HepG2 (cell line): Measurements from ENCODE around the gene MPV17L2. TPM values are rescaled to one million over a fixed set of nuclear protein-coding genes. Genes with fewer than 3 reads are reported as not detected.
A peak's percentile ranks its signal among the peaks of the same experiment; 100 is the strongest.

Source experiments
- ATAC-seq: fragments of 200-7000 bp; cut with Tn5 transposase; 3 replicates; pipeline ENCODE4 v1.9.1; 2020; ENCODE audit warnings: mild to moderate bottlenecking, moderate library complexity
- Bru-seq: library from RNA; stranded (reverse); fragments of 400-500 nt; gene quantifications from one replicate; lab custom pipeline; 2021; lab: Mats Ljungman, UMichigan
- BruChase-seq, 2 experiments: library from RNA; stranded (reverse); fragments of 400-500 nt; gene quantifications; one replicate each; lab custom pipeline; 2021; lab: Mats Ljungman, UMichigan
- BruUV-seq: library from RNA; stranded (reverse); fragments of 400-500 nt; replicated peaks from 2 replicates; lab custom pipeline; 2021; lab: Mats Ljungman, UMichigan
- CTCF ChIA-PET: fragments of 300-600 bp; formaldehyde crosslinking; extraction: SDS; loops from one replicate; lab custom pipeline; 2021; ENCODE audit warnings: low total read pairs, inconsistent platforms, low intra/inter-chr PET ratio; lab: Yijun Ruan, JAX
- POLR2A ChIA-PET: fragments of 350-600 bp; sonication (Branson Sonifier 250); formaldehyde crosslinking; loops from one replicate; lab custom pipeline; 2020; ENCODE audit warnings: antibody characterized with exemption, inconsistent platforms; lab: Yijun Ruan, JAX
- DNase-seq: peaks from one replicate; pipeline ENCODE4 v3.0.0-alpha.2; 2015; ENCODE audit warnings: low spot score
- FAIRE-seq: peaks from 3 replicates; lab custom pipeline; 2011; peaks lifted over from hg19 to GRCh38; lab: Jason Lieb, UNC
- H2AFZ ChIP-seq: one replicate; pipeline ENCODE4 v1.6.1; 2011; ENCODE audit warnings: low read length, inconsistent platforms
- H3K27ac ChIP-seq: fragments of 300-600 bp; 3 replicates; pipeline ENCODE4 v1.8.0; 2011; ENCODE audit warnings: mixed run types, mild to moderate bottlenecking, mixed read lengths, low read length, inconsistent platforms; ENCODE audit not compliant: insufficient read depth; ENCODE audit errors: extremely low read length
- H3K27me3 ChIP-seq, 2 experiments: fragments of 200-600 bp in 1 of 2; 2 replicates in 1 of 2; 3 replicates in 1 of 2; pipeline versions ENCODE4 v1.6.0 to v1.8.0; 2011; ENCODE audit warnings: low read length in 2 of 2, mild to moderate bottlenecking in 2 of 2, moderate library complexity in 2 of 2, inconsistent platforms in 1 of 2; ENCODE audit not compliant: insufficient read depth in 2 of 2, control insufficient read depth in 1 of 2
- H3K36me3 ChIP-seq, 2 experiments: fragments of 200-600 bp in 1 of 2; replicated peaks in 1 of 2; 2 replicates in 1 of 2; 3 replicates in 1 of 2; pipeline versions ENCODE4 v1.5.1 to v1.8.0; 2011; ENCODE audit warnings: low read length in 2 of 2, inconsistent platforms in 1 of 2; ENCODE audit not compliant: insufficient read depth in 2 of 2, control insufficient read depth in 1 of 2
- H3K4me1 ChIP-seq: 2 replicates; pipeline ENCODE4 v1.5.1; 2012; ENCODE audit warnings: low read length, inconsistent platforms; ENCODE audit not compliant: insufficient read depth
- H3K4me2 ChIP-seq: 2 replicates; pipeline ENCODE4 v1.6.0; 2011; ENCODE audit warnings: low read depth, low read length, inconsistent platforms
- H3K4me3 ChIP-seq, 3 experiments: fragments of 200-600 bp in 1 of 3; sonication (generic), shearing (Covaris generic) in 1 of 3; replicated peaks in 1 of 3; 2 replicates each; pipeline ENCODE4 v1.5.1; 2011 to 2016; ENCODE audit warnings: low read length in 3 of 3, inconsistent platforms in 2 of 3, low read depth in 2 of 3, mild to moderate bottlenecking in 2 of 3, control low read depth in 1 of 3, mixed read lengths in 1 of 3; ENCODE audit not compliant: insufficient read depth in 1 of 3
- H3K79me2 ChIP-seq: one replicate; pipeline ENCODE4 v1.6.1; 2011; ENCODE audit warnings: low read length, inconsistent platforms; ENCODE audit not compliant: insufficient read depth
- H3K9ac ChIP-seq: 2 replicates; pipeline ENCODE4 v1.6.0; 2011; ENCODE audit warnings: mild to moderate bottlenecking, low read depth, low read length, inconsistent platforms; ENCODE audit not compliant: insufficient read depth
- H3K9me3 ChIP-seq: 2 replicates; pipeline ENCODE4 v1.5.1; 2012; ENCODE audit warnings: mild to moderate bottlenecking, low read length
- H4K20me1 ChIP-seq: 2 replicates; pipeline ENCODE4 v1.6.0; 2011; ENCODE audit warnings: inconsistent platforms, mild to moderate bottlenecking, low read length, moderate library complexity; ENCODE audit not compliant: insufficient read depth
- ARNT2 ChIP-seq: sonication (generic); formaldehyde crosslinking; IDR thresholded peaks from 2 replicates; pipeline ENCODE4 v1.8.0; 2022; ENCODE audit warnings: mild to moderate bottlenecking, low read depth, missing genetic modification reagents, moderate library complexity
- CENPBD1 ChIP-seq: sonication (generic); formaldehyde crosslinking; IDR thresholded peaks from 2 replicates; pipeline ENCODE4 v1.8.0; 2022; ENCODE audit warnings: missing genetic modification reagents, low read depth, mild to moderate bottlenecking, borderline replicate concordance
- HES4 ChIP-seq: sonication (generic); formaldehyde crosslinking; IDR thresholded peaks from 2 replicates; pipeline ENCODE4 v1.9.0; 2021; ENCODE audit warnings: mild to moderate bottlenecking, missing genetic modification reagents, borderline replicate concordance
- HNF4G ChIP-seq, 2 experiments: sonication (generic) in 1 of 2; formaldehyde crosslinking in 1 of 2; IDR thresholded peaks; 2 replicates each; pipeline versions ENCODE4 v1.4.0 to v1.6.1; 2011 to 2020; ENCODE audit warnings: borderline replicate concordance in 2 of 2, low read depth in 2 of 2, mild to moderate bottlenecking in 2 of 2, low read length in 1 of 2, missing genetic modification reagents in 1 of 2, moderate library complexity in 1 of 2
- JUNB ChIP-seq: sonication (generic); formaldehyde crosslinking; IDR thresholded peaks from 2 replicates; pipeline ENCODE4 v1.8.0; 2022; ENCODE audit warnings: missing genetic modification reagents, mild to moderate bottlenecking, borderline replicate concordance
- KDM4B ChIP-seq: sonication (generic); formaldehyde crosslinking; IDR thresholded peaks from 2 replicates; pipeline ENCODE4 v1.4.0; 2020; ENCODE audit warnings: missing genetic modification reagents
- MED8 ChIP-seq: sonication (generic); formaldehyde crosslinking; IDR thresholded peaks from 2 replicates; pipeline ENCODE4 v1.8.1; 2023; ENCODE audit warnings: mild to moderate bottlenecking, missing genetic modification reagents; ENCODE audit not compliant: insufficient replicate concordance
- RFX1 ChIP-seq: fragments of 450-650 bp; IDR thresholded peaks from 2 replicates; pipeline ENCODE4 v1.6.1; 2017
- U2AF1 ChIP-seq: fragments of 200-400 bp; formaldehyde crosslinking; optimal IDR thresholded peaks from 2 replicates; pipeline ENCODE3; 2017; ENCODE audit warnings: mild to moderate bottlenecking, low read depth, low read length
- ZBTB7A ChIP-seq: sonication (generic); formaldehyde crosslinking; IDR thresholded peaks from 2 replicates; pipeline ENCODE4 v1.8.0; 2022; ENCODE audit warnings: mild to moderate bottlenecking, missing genetic modification reagents
- ZNF432 ChIP-seq: sonication (generic); formaldehyde crosslinking; IDR thresholded peaks from 2 replicates; pipeline ENCODE4 v1.5.0; 2020; ENCODE audit warnings: missing genetic modification reagents, mild to moderate bottlenecking, borderline replicate concordance
- ZNF496 ChIP-seq: sonication (generic); formaldehyde crosslinking; IDR thresholded peaks from 2 replicates; pipeline ENCODE4 v1.8.1; 2023; ENCODE audit warnings: mild to moderate bottlenecking, moderate library complexity, missing genetic modification reagents; ENCODE audit not compliant: insufficient replicate concordance
- ZNF558 ChIP-seq: sonication (generic); formaldehyde crosslinking; IDR thresholded peaks from 2 replicates; pipeline ENCODE4 v1.9.0; 2022; ENCODE audit warnings: mild to moderate bottlenecking, missing genetic modification reagents, borderline replicate concordance
- ZNF580 ChIP-seq: IDR thresholded peaks from 2 replicates; pipeline ENCODE4 v1.6.1; 2016; ENCODE audit warnings: low read depth, borderline replicate concordance
- ZNF605 ChIP-seq: sonication (generic); formaldehyde crosslinking; IDR thresholded peaks from 2 replicates; pipeline ENCODE4 v1.8.0; 2022; ENCODE audit warnings: mild to moderate bottlenecking, missing genetic modification reagents
- ZNF749 ChIP-seq: sonication (generic); formaldehyde crosslinking; IDR thresholded peaks from 2 replicates; pipeline ENCODE4 v1.8.0; 2022; ENCODE audit warnings: mild to moderate bottlenecking, missing genetic modification reagents, moderate library complexity, borderline replicate concordance
- ZNF761 ChIP-seq: sonication (generic); formaldehyde crosslinking; conservative IDR thresholded peaks from 2 replicates; pipeline ENCODE4 v1.4.0; 2020; ENCODE audit warnings: mild to moderate bottlenecking, missing genetic modification reagents
- WGBS: methylation state at CpG from one replicate; pipeline ENCODE4 v1.1.6; 2017; ENCODE audit warnings: low lambda C conversion rate; 5-methylcytosine and 5-hydroxymethylcytosine counted together
- in situ Hi-C: cut with HindIII; loops from 2 replicates; pipeline ENCODE4 v1.10.0; 2017; ENCODE audit warnings: low pct_unique_long_range_greater_than_20kb; ENCODE audit not compliant: extremely low pct_ligation_motif_present
- intact Hi-C: fragments of 100-400 bp; cut with micrococcal nuclease; formaldehyde crosslinking; loops from one replicate; pipeline ENCODE4 v1.10.0; 2022; ENCODE audit not compliant: unreplicated experiment
- long read RNA-seq, 2 experiments: library from RNA in 1 of 2; library from polyadenylated mRNA in 1 of 2; stranded (forward) in 1 of 2; unstranded in 1 of 2; transcript quantifications; one replicate each; pipeline ENCODE4 v2.0.0, GENCODE V29; 2019 to 2022
- polyA minus RNA-seq, 3 experiments: library from RNA; depleted of rRNA, polyadenylated mRNA; stranded (reverse); fragments of >200 nt; gene quantifications; 2 replicates each; pipeline ENCODE4 v1.2.3, GENCODE V29; 2011; ENCODE audit warnings: low replicate concordance in 1 of 3
- polyA plus RNA-seq, 8 experiments: library from polyadenylated mRNA; depleted of rRNA in 3 of 8; stranded (reverse) in 7 of 8; unstranded in 1 of 8; fragments of >200 nt; fragmentation: Illumina TruSeq in 4 of 8; extraction: Trizol in 4 of 8; gene quantifications; 2 replicates each; pipeline versions ENCODE4 v1.2.1 to v1.2.3, GENCODE V29; 2011 to 2016; ENCODE audit warnings: low read depth in 4 of 8, missing spikeins in 1 of 8, mixed read lengths in 1 of 8; ENCODE audit not compliant: insufficient read depth in 1 of 8
- total RNA-seq, 5 experiments: library from RNA; depleted of rRNA; stranded (reverse); fragments of >200 nt; fragmentation: Illumina TruSeq; extraction: Trizol; gene quantifications; 2 replicates each; pipeline ENCODE4 v1.2.3, GENCODE V29; 2016; ENCODE audit warnings: low read depth in 1 of 5

MPV17L2 gene
- total RNA-seq (2016; rRNA removed; fragmentation: Illumina TruSeq; extraction: Trizol) (13.0 and 16.7 TPM in 2 replicates), polyA plus RNA-seq (2011; rRNA removed) (12.4 and 13.6 TPM in 2 replicates), polyA minus RNA-seq (2011; rRNA and poly(A)+ RNA removed; ENCODE audit: low replicate concordance) (22.3 and 69.9 TPM in 2 replicates), Bru-seq, nascent RNA (percentile 56 among the genes with signal in this experiment), BruChase-seq, experiment 1, labeled RNA remaining after a 6-hour chase (percentile 67 among the genes with signal in this experiment), BruChase-seq, experiment 2, labeled RNA remaining after a 2-hour chase (percentile 59 among the genes with signal in this experiment)
- total RNA-seq (2016; cell fraction: cytosol; rRNA removed; fragmentation: Illumina TruSeq; extraction: Trizol; ENCODE audit: low read depth) = 5.8 and 6.2 TPM in 2 replicates
- total RNA-seq (2016; cell fraction: insoluble cytoplasmic fraction; rRNA removed; fragmentation: Illumina TruSeq; extraction: Trizol) = 13.4 and 17.8 TPM in 2 replicates
- total RNA-seq (2016; cell fraction: membrane; rRNA removed; fragmentation: Illumina TruSeq; extraction: Trizol) = 8.3 and 11.1 TPM in 2 replicates
- total RNA-seq (2016; cell fraction: nucleus; rRNA removed; fragmentation: Illumina TruSeq; extraction: Trizol) = 9.2 and 11.2 TPM in 2 replicates
- 8.7 and 13.2 TPM in 2 replicates for polyA plus RNA-seq (2011; cell fraction: cytosol; rRNA removed)
- 5.8 and 6.4 TPM in 2 replicates for polyA plus RNA-seq (2011; cell fraction: nucleus; rRNA removed)
- polyA plus RNA-seq (2012) = 6.0 and 9.4 TPM in 2 replicates
- polyA plus RNA-seq (2016; cell fraction: cytosol; fragmentation: Illumina TruSeq; extraction: Trizol; ENCODE audit: low read depth) = 7.8 and 8.4 TPM in 2 replicates
- polyA plus RNA-seq (2016; cell fraction: insoluble cytoplasmic fraction; fragmentation: Illumina TruSeq; extraction: Trizol; ENCODE audit: low read depth) = 21.7 TPM in 2 replicates
- polyA plus RNA-seq (2016; cell fraction: membrane; fragmentation: Illumina TruSeq; extraction: Trizol; ENCODE audit: low read depth) = 9.2 and 11.9 TPM in 2 replicates
- 27.8 and 29.4 TPM in 2 replicates for polyA plus RNA-seq (2016; cell fraction: nucleus; fragmentation: Illumina TruSeq; extraction: Trizol; ENCODE audit: insufficient read depth, low read depth)
- 3.4 and 4.1 TPM in 2 replicates for polyA minus RNA-seq (2011; cell fraction: cytosol; rRNA and poly(A)+ RNA removed)
- polyA minus RNA-seq (2011; cell fraction: nucleus; rRNA and poly(A)+ RNA removed) = 2.5 and 3.7 TPM in 2 replicates
- long read RNA-seq, experiment 1, transcript MPV17L2-204 (5 exons, 1,408 nt) = major isoform, 43 of 49 reads
- long read RNA-seq, experiment 1, partial matches to known transcripts = 3 of 49 reads
- long read RNA-seq, experiment 1, other reads (novel, unspliced or antisense) = 1 of 49 reads
- long read RNA-seq, experiment 2, transcript MPV17L2-204 (5 exons, 1,408 nt) = major isoform, 53 of 60 reads
- long read RNA-seq, experiment 2, partial matches to known transcripts = 4 of 60 reads
- long read RNA-seq, experiment 2, other reads (novel, unspliced or antisense) = 1 of 60 reads

- ATAC-seq = peak; percentile 93
- Histone ChIP-seq H4K20me1 (no peaks in the 10 kb centered on the region), H3K4me2 (peak within 1 kb of the TSS; percentile 91), H3K27me3 (no peaks in the 10 kb centered on the region; a peak in 1 of 5 replicates), H3K9ac (peak within 1 kb of the TSS; percentile 71), H2AFZ (no peak within 1 kb of the TSS), H3K27ac (peak within 1 kb of the TSS; percentile 73), H3K36me3 (peaks cover 2 to 9% of the 10 kb centered on the region in 2 experiments; a peak in 3 of 5 replicates), H3K79me2 (peaks cover 7% of the 10 kb centered on the region), H3K9me3 (no peaks in the 10 kb centered on the region), H3K4me1 (peaks cover 30% of the 10 kb centered on the region), H3K4me3 (peak within 1 kb of the TSS; percentile 70 to 84 (median 83))
- in situ Hi-C loops (no loop called here), intact Hi-C loops (no loop called here)
- peak; percentile 100 for FAIRE-seq
- no TSS peak for BruUV-seq
- ChIA-PET POLR2A (interaction anchor here (0.6 to 2.7 kb wide), 18 partner anchors 9 to 172 kb away, joined by 3 to 27 read pairs (median 4); partner anchors contain the start of genes JUND and RAB3A), CTCF (no interaction called here)
- WGBS = 0% methylated on average over 35 of the region's 74 CpGs
- peak; percentile 99 for DNase-seq
- TF ChIP-seq KDM4B (no peak), ZBTB7A (no peak), ZNF496 (no peak), U2AF1 (no peak), ZNF761 (CRISPR knock-in tag) (no peak), HNF4G (IDR thresholded peaks at IDR 0.05; ENCODE audit: borderline replicate concordance, low read depth, low read length) (no peak), HNF4G (CRISPR knock-in tag; IDR thresholded peaks at IDR 0.05; ENCODE audit: borderline replicate concordance, low read depth) (no peak), HES4 (CRISPR knock-in tag) (0 out of 2 replicates have a peak, but pooled peaks have one; percentile 18), RFX1 (no peak), ZNF580 (CRISPR knock-in tag) (0 out of 2 replicates have a peak, but pooled peaks have one; percentile 26), ARNT2 (0 out of 2 replicates have a peak, but pooled peaks have one; percentile 50), ZNF432 (CRISPR knock-in tag) (no peak), ZNF749 (CRISPR knock-in tag) (no peak; the same call in 1 of the 2 replicates), CENPBD1 (CRISPR knock-in tag) (no peak), MED8 (no peak), ZNF558 (CRISPR knock-in tag) (no peak), ZNF605 (CRISPR knock-in tag) (0 out of 2 replicates have a peak, but pooled peaks have one; percentile 73), JUNB (CRISPR knock-in tag) (no peak)
Observed at GRCh38 chr19:18192673-18193387, at the start of gene MPV17L2. MPV17L2 (plus strand) TSS chr19:18193218; CDS start chr19:18193282, 64 bp downstream.
